Mesenchymal stem cell (in vitro differentiated cells and primary cell): Measurements from ENCODE around the gene NDUFV1. TPM values are rescaled to one million over a fixed set of nuclear protein-coding genes. Genes with fewer than 3 reads are reported as not detected.

ENCODE experiments used
- DNase-seq: peaks from one replicate; pipeline ENCODE4 v3.0.0-alpha.2; 2013
- H2AFZ ChIP-seq: one replicate; pipeline ENCODE4 v1.6.1; 2013; ENCODE audit warnings: low read depth, mild to moderate bottlenecking, control low read depth, inconsistent platforms, low read length, moderate library complexity
- H2AK5ac ChIP-seq: 2 replicates; pipeline ENCODE4 v1.6.1; 2013; ENCODE audit warnings: low read length, moderate library complexity, mild to moderate bottlenecking, inconsistent platforms; ENCODE audit not compliant: severe bottlenecking
- H2BK120ac ChIP-seq: one replicate; pipeline ENCODE4 v1.6.1; 2013; ENCODE audit warnings: low read depth, mild to moderate bottlenecking, inconsistent platforms, low read length, moderate library complexity
- H2BK12ac ChIP-seq, 2 experiments: one replicate each; pipeline ENCODE4 v1.6.1; 2013; ENCODE audit warnings: inconsistent platforms in 2 of 2, low read length in 2 of 2, mild to moderate bottlenecking in 2 of 2, moderate library complexity in 2 of 2, control low read depth in 1 of 2
- H2BK15ac ChIP-seq: one replicate; pipeline ENCODE4 v1.6.1; 2013; ENCODE audit warnings: mild to moderate bottlenecking, low read depth, inconsistent platforms; ENCODE audit not compliant: poor library complexity, severe bottlenecking
- H2BK5ac ChIP-seq: 2 replicates; pipeline ENCODE4 v1.6.1; 2013; ENCODE audit warnings: low read depth, mild to moderate bottlenecking, low read length, control low read depth, inconsistent platforms; ENCODE audit not compliant: poor library complexity, severe bottlenecking
- H3K14ac ChIP-seq, 2 experiments: one replicate each; pipeline ENCODE4 v1.6.1; 2013; ENCODE audit warnings: inconsistent platforms in 2 of 2, low read length in 2 of 2, control low read depth in 1 of 2, mild to moderate bottlenecking in 1 of 2, moderate library complexity in 1 of 2
- H3K18ac ChIP-seq, 2 experiments: one replicate each; pipeline ENCODE4 v1.6.1; 2013; ENCODE audit warnings: inconsistent platforms in 2 of 2, low read length in 2 of 2, control low read depth in 1 of 2, low read depth in 1 of 2, mild to moderate bottlenecking in 1 of 2
- H3K23ac ChIP-seq, 2 experiments: one replicate each; pipeline ENCODE4 v1.6.1; 2013; ENCODE audit warnings: inconsistent platforms in 2 of 2, low read length in 2 of 2, mild to moderate bottlenecking in 2 of 2, moderate library complexity in 2 of 2, control low read depth in 1 of 2
- H3K27ac ChIP-seq: 2 replicates; pipeline ENCODE4 v1.5.1; 2013; ENCODE audit warnings: mild to moderate bottlenecking, moderate library complexity, low read length, control low read depth, inconsistent platforms; ENCODE audit not compliant: poor library complexity, severe bottlenecking
- H3K27me3 ChIP-seq, 2 experiments: 2 replicates each; pipeline versions ENCODE4 v1.6.1 to v1.7.0; 2013; ENCODE audit warnings: low read length in 2 of 2, mild to moderate bottlenecking in 2 of 2, moderate library complexity in 2 of 2, control low read depth in 1 of 2, inconsistent platforms in 1 of 2; ENCODE audit not compliant: control insufficient read depth in 1 of 2, insufficient read depth in 1 of 2
- H3K36me3 ChIP-seq, 2 experiments: 2 replicates each; pipeline versions ENCODE4 v1.6.1 to v1.7.0; 2013; ENCODE audit warnings: low read length in 2 of 2, control low read depth in 1 of 2, inconsistent platforms in 1 of 2, low read depth in 1 of 2, mild to moderate bottlenecking in 1 of 2; ENCODE audit not compliant: insufficient read depth in 2 of 2, control insufficient read depth in 1 of 2
- H3K4ac ChIP-seq, 2 experiments: one replicate each; pipeline ENCODE4 v1.6.1; 2013; ENCODE audit warnings: inconsistent platforms in 2 of 2, low read length in 2 of 2, mild to moderate bottlenecking in 2 of 2, moderate library complexity in 2 of 2, control low read depth in 1 of 2, low read depth in 1 of 2
- H3K4me1 ChIP-seq: 2 replicates; pipeline ENCODE4 v1.6.1; 2013; ENCODE audit warnings: low read depth, low read length, control low read depth; ENCODE audit not compliant: control insufficient read depth, insufficient read depth
- H3K4me2 ChIP-seq: 2 replicates; pipeline ENCODE4 v1.6.1; 2013; ENCODE audit warnings: low read length, mild to moderate bottlenecking, inconsistent platforms; ENCODE audit not compliant: poor library complexity, severe bottlenecking
- H3K4me3 ChIP-seq, 2 experiments: 2 replicates each; pipeline versions ENCODE4 v1.5.1 to v1.7.0; 2013; ENCODE audit warnings: low read length in 2 of 2, mild to moderate bottlenecking in 2 of 2, control low read depth in 1 of 2, low read depth in 1 of 2; ENCODE audit not compliant: insufficient read depth in 1 of 2
- H3K79me1 ChIP-seq: replicated peaks from 2 replicates; pipeline ENCODE4 v1.6.1; 2013; ENCODE audit warnings: mild to moderate bottlenecking, control low read depth, low read length, inconsistent platforms; ENCODE audit not compliant: poor library complexity, severe bottlenecking
- H3K9ac ChIP-seq: 2 replicates; pipeline ENCODE4 v1.7.0; 2013; ENCODE audit warnings: mild to moderate bottlenecking, low read length, moderate library complexity
- H3K9me3 ChIP-seq: 2 replicates; pipeline ENCODE4 v1.7.0; 2013; ENCODE audit warnings: mild to moderate bottlenecking, low read length; ENCODE audit not compliant: control insufficient read depth
- H4K8ac ChIP-seq: one replicate; pipeline ENCODE4 v1.6.1; 2013; ENCODE audit warnings: inconsistent platforms, mild to moderate bottlenecking, low read length, moderate library complexity
- H4K91ac ChIP-seq: one replicate; pipeline ENCODE4 v1.6.1; 2013; ENCODE audit warnings: mild to moderate bottlenecking, low read length, inconsistent platforms
- WGBS: methylation state at CpG from one replicate; pipeline ENCODE4 v1.1.7; 2013; ENCODE audit warnings: mixed read lengths; 5-methylcytosine and 5-hydroxymethylcytosine counted together
- polyA plus RNA-seq, 2 experiments: library from polyadenylated mRNA; stranded (reverse); fragments of 200-250 nt; gene quantifications; one replicate each; pipeline ENCODE4 v1.2.3, GENCODE V29; 2013

Gene NDUFV1
- polyA plus RNA-seq (2013, experiment 1 of 2), result 65.0 TPM
- polyA plus RNA-seq (2013, experiment 2 of 2), result 60.8 TPM

GRCh38 chr11:67606492-67607295, at the start of gene NDUFV1:
NDUFV1 (plus strand) TSS chr11:67606936; CDS start chr11:67607005, 69 bp downstream.
- Histone ChIP-seq H4K91ac (peak within 1 kb of the TSS; percentile 95), H2BK5ac (no peak within 1 kb of the TSS), H3K79me1 (peaks cover 34% of the 10 kb centered on the region), H3K4me2 (peak within 1 kb of the TSS; percentile 87), H3K27me3 (peaks cover 0 to 3% of the 10 kb centered on the region in 2 experiments), H3K4ac (peak within 1 kb of the TSS; percentile 85 to 91), H2AFZ (peak within 1 kb of the TSS; percentile 97), H2BK15ac (no peak within 1 kb of the TSS), H2BK120ac (no peak within 1 kb of the TSS), H3K4me3 (peak within 1 kb of the TSS; percentile 98), H4K8ac (peak within 1 kb of the TSS; percentile 74), H3K23ac (no peak within 1 kb of the TSS), H3K9me3 (peaks cover 3% of the 10 kb centered on the region), H3K9ac (peak within 1 kb of the TSS; percentile 98), H2AK5ac (no peak within 1 kb of the TSS), H2BK12ac (no peak within 1 kb of the TSS), H3K4me1 (peaks cover 11% of the 10 kb centered on the region), H3K36me3 (peaks cover 28 to 32% of the 10 kb centered on the region in 2 experiments), H3K27ac (no peak within 1 kb of the TSS), H3K14ac (peak within 1 kb of the TSS in 1 of 2 experiments; percentile 98), H3K18ac (peak within 1 kb of the TSS; percentile 34 to 97)
- DNase-seq, result peak; percentile 92
- 4% methylated on average over 68 of the region's 69 CpGs for WGBS

- H2BK120ac ChIP-seq, result no peak overlapping the region
- no peak overlapping the region for H2BK12ac ChIP-seq
- 96% methylated on average over 19 of the region's 19 CpGs for WGBS
- peaks cover 26% of the 10 kb centered on the region for H3K4me1 ChIP-seq
- peak overlapping the region; percentile 85 for H2BK5ac ChIP-seq
- no peak overlapping the region for H4K8ac ChIP-seq
- peak overlapping the region in 1 of 2 experiments; percentile 18 for H3K4me3 ChIP-seq
- H3K27me3 ChIP-seq, result peaks cover 0 to 17% of the 10 kb centered on the region in 2 experiments
- H3K18ac ChIP-seq, result no peak overlapping the region
- no peak overlapping the region for H3K4ac ChIP-seq
- no peaks in the 10 kb centered on the region for H3K79me1 ChIP-seq
- H4K91ac ChIP-seq, result no peak overlapping the region
- no peak overlapping the region for H3K9ac ChIP-seq
- H3K4me2 ChIP-seq, result peak overlapping the region; percentile 60
- H3K36me3 ChIP-seq, result no peaks in the 10 kb centered on the region
- peak overlapping the region; percentile 54 for H2AK5ac ChIP-seq
- no peak overlapping the region for H3K14ac ChIP-seq
- H3K23ac ChIP-seq, result no peak overlapping the region
- no peak for DNase-seq
- H3K27ac ChIP-seq, result peak overlapping the region; percentile 94
- H3K9me3 ChIP-seq, result no peaks in the 10 kb centered on the region
- H2BK15ac ChIP-seq, result no peak overlapping the region
- H2AFZ ChIP-seq, result no peak overlapping the region
Observed at GRCh38 chr11:67558084-67558772, 48.5 kb upstream of the NDUFV1 start.

DNA sequence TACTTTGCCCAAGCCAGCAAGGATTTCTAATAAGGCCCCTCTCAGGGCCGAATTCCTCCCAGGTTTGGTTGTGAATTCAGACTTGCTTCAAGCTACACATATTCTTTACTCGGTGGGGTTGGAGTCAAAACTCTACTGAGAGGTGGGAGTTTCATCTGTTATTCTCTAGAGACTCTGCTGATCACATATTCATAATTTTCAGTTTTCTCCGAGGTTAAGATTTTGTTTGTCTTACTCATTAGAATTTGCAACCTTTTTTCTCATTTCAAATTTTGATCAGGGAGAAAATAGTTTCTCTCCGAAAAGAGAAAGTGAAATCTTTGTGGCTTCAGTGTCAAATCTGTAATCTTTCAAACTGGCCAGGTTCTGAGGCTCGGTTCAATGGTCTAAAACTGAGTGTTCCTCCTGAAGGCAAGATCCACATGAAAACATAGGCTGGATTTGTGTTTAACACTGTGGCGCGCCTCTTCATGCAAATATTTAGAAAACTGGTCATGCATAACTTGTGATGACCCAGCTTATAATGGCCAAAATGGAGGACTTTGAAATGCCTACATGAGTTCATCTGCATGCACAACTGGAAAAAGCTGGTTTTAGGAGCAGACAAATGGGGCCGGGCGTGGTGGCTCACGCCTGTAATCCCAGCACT, 44.6 kb upstream of the NDUFV1 start:
- no peak overlapping the region for H4K91ac ChIP-seq
- H3K4me3 ChIP-seq, result no peak overlapping the region
- H3K9me3 ChIP-seq, result no peaks in the 10 kb centered on the region
- no peak overlapping the region for H3K23ac ChIP-seq
- no peak overlapping the region for H2BK12ac ChIP-seq
- no peak overlapping the region for H3K14ac ChIP-seq
- H3K4me1 ChIP-seq, result peaks cover 29% of the 10 kb centered on the region
- DNase-seq, result peak; percentile 18
- 77% methylated on average over 7 of the region's 10 CpGs for WGBS
- H3K27me3 ChIP-seq, result peaks cover 0 to 17% of the 10 kb centered on the region in 2 experiments
- peak overlapping the region; percentile 90 for H2AK5ac ChIP-seq
- no peak overlapping the region for H3K9ac ChIP-seq
- H3K18ac ChIP-seq, result no peak overlapping the region
- no peak overlapping the region for H3K4ac ChIP-seq
- peak overlapping the region; percentile 96 for H3K27ac ChIP-seq
- H3K4me2 ChIP-seq, result no peak overlapping the region
- H2BK120ac ChIP-seq, result no peak overlapping the region
- no peak overlapping the region for H2AFZ ChIP-seq
- peak overlapping the region; percentile 84 for H2BK5ac ChIP-seq
- no peaks in the 10 kb centered on the region for H3K79me1 ChIP-seq
- H4K8ac ChIP-seq, result no peak overlapping the region
- H2BK15ac ChIP-seq, result no peak overlapping the region
- no peaks in the 10 kb centered on the region for H3K36me3 ChIP-seq
